Measurements from ENCODE around the gene PAK3.

The PAK3 gene

GRCh38 chrX:111133389-111133788 lies 37.4 kb downstream of the PAK3 start:
- DNase-seq, result no peak

- no peak for DNase-seq
Observed at GRCh38 chrX:111145878-111146277, 49.9 kb downstream of the PAK3 start.

DNA sequence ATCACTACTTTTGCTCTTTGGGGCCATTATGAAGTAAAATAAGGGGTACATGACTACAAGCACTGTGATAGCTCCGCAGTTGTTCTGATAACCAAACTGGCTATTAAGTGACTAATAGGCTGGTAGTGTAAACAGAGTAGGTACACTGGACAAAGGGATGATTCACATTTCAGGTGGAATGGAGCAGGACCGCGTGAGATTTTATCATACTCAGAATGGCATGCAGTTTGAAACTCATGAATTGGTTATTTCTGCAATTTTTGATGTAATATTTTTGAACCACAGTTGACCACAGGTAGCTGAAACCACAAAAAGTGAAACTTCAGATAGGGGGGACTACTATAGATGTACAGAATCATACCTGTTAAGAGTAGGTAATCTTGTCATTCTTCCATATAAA lies 55.8 kb downstream of the PAK3 start:
- DNase-seq, result no peak

GRCh38 chrX:111159232-111159631 lies 63.2 kb downstream of the PAK3 start:
- DNase-seq, result no peak

- no peak for DNase-seq
Observed at GRCh38 chrX:111164728-111165127, 68.7 kb downstream of the PAK3 start.

- no peak for DNase-seq
Observed at GRCh38 chrX:111165902-111166301, 69.9 kb downstream of the PAK3 start.

DNA sequence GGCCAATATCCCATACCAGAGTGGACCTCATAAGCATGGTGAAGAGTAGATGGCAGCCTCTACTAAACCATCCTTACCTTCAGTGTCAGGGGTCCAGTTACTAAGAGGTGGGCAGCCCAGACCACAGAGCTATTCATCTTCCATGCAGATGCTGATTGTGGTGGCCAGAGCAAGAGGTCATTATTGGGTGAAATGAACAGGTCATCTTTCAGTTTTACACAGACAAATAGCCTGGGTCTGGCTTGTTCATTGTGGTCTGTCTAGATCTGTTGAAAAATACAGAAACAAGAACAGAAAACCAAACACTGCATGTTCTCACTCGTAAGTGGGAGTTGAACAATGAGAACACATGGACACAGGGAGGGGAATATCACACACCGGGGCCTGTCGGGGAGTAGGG lies 71.3 kb downstream of the PAK3 start:
- no peak for DNase-seq

- no peak for DNase-seq
Observed at GRCh38 chrX:111168314-111168713, 72.3 kb downstream of the PAK3 start.

DNA sequence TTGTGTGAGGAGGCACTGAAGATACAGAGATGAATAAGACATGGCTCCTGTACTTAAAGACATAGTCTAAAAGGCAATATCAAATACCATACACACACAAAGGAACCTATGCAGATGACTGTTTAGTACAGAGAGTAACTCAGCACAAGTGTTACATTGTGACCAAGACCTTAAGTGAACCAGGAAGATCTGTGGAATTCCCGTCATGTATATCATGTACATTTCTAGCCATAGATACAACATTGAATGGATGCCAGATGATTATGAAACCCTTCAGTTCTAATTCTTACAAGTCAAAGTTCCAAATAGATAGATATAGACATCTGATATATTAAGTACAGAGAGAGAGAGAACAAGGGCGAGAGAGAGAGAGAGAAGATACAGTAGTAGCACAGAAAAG lies 73.2 kb downstream of the PAK3 start:
- DNase-seq, result no peak

- DNase-seq, result no peak
Observed at GRCh38 chrX:111170017-111170416, 74.0 kb downstream of the PAK3 start.

DNA sequence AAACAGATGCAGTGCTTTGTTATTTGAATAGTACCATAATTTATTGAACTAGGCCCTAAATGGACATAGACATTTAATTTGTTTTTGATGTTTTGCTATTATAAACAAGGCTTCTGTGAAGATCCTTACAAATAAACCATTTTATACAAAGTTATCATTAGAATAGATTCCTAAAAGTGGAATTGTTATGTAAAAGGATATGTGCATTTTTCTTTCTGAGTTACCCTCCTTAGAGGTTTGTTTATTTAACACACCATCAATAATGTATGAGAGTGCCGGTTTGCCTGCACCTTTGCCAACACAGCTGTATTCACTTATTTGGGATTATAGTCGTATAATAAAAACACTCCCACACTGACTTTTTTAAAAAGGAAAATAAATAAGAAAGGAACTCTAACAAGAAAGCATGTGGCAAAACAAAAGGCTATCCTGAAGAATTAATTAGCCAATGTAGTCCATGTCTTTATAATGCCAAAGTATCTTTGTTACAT lies 84.8 kb downstream of the PAK3 start:
- DNase-seq, result no peak

- DNase-seq, result no peak
Observed at GRCh38 chrX:111181951-111182350, 86.0 kb downstream of the PAK3 start.

DNA sequence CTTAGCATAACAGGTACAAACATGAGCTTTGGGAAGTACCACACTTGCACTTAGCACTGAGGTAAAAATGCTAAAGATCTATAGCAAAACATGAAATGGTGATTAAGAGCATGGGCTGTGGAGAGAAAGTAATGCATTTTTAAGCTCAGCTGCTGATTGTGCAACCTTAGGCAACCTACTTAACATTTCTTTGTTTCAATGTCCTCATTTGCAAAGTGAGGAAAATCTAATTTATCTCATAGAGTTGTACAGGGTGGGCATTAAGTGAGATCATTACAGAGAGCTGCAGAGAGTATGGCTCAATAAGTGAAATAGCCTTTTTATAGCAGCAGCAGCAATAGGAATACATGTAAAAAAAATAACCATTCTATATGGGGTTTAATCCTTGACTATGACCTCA lies 87.0 kb downstream of the PAK3 start:
- DNase-seq, result no peak

DNA sequence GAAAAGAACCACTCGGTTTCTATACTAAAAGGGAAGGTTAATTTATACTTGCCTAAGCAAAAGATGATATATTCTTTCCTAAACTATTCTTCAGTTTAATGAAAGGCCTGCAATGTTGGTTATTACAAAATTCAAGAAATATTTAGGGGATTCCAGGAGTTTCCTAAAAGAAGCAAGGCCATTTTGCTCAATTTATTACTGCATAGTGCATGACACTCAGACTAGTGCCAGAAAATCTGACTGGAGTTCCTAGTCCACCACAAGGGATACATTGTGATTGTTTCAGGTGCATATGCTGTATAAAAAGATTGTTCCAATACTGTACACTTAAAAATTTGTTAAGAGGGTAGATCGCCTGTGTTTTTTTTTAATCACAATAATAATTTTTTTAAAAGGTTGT lies 95.6 kb downstream of the PAK3 start:
- no peak for DNase-seq

- no peak for DNase-seq
Observed at GRCh38 chrX:111199505-111199904, 103.5 kb downstream of the PAK3 start.

- DNase-seq, result no peak
Observed at GRCh38 chrX:111200327-111200726, 104.3 kb downstream of the PAK3 start.

DNA sequence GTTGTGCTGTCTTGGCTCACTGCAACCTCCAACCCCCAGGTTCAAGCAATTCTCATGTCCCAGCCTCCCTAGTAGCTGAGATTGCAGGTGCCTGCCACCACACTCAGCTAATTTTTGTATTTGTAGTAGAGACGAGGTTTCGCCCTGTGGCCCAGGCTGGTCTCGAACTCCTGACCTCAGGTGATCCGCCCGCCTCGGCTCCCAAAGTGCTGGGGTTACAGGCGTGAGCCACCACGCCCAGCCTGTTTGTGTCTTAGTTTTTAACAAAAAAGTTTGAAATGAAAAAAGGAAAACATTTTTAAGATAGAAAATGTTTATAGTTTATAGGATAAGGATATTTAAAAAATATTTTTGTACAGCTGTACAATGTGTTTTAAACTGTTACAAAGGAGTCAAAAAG lies 111.9 kb downstream of the PAK3 start:
- no peak for DNase-seq

DNA sequence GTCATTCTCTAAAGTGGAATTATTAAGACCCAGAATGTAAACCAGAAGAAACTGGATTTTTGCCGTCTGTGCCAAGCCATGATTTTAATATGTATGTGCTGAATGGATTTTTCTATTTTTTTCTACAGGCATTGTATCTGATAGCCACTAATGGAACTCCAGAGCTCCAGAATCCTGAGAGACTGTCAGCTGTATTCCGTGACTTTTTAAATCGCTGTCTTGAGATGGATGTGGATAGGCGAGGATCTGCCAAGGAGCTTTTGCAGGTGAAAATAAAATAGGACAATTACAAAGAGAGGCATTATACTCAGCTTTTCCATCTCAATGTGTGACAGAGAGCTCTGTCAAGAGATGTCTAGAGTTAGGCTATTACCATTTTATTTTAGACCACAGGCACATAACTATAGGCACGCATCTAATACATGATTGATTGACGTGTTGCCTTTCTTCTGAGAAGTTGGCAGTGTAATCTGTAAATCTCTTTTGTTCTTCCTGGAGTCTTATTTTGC lies 120.4 kb downstream of the PAK3 start:
- no peak for DNase-seq

DNA sequence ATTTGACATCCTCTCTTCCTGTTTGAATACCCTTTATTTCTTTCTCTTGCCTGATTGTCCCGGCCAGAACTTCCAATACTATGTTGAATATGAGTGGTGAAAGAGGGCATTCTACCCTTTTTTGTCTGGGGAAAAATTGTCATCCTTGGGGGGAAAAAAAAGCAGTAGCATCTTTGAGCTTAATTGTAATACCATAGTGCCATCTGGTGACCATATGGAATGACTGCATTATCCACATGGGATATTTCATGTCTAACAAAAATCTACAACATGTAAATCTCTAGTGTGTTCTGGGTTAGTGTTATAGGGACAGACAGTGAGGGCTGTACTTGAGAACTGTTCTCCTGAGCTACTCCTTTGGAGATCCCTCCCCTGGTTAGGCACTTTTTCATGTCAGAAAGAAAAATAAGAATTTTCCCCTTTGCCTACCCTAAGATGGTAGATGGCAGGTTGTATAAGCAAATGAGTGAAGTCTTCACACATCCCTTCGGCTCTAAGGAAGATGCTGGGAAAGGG lies 148.3 kb downstream of the PAK3 start:
- DNase-seq, result no peak

GRCh38 chrX:111254896-111255693 lies 159.1 kb downstream of the PAK3 start:
- no peak for DNase-seq

GRCh38 chrX:111257733-111258132 lies 161.7 kb downstream of the PAK3 start:
- no peak for DNase-seq

- no peak for DNase-seq
Observed at GRCh38 chrX:111259559-111259958, 163.6 kb downstream of the PAK3 start.

- DNase-seq, result no peak
Observed at GRCh38 chrX:111260451-111260850, 164.5 kb downstream of the PAK3 start.

GRCh38 chrX:111262086-111262485 lies 166.1 kb downstream of the PAK3 start:
- no peak for DNase-seq

DNA sequence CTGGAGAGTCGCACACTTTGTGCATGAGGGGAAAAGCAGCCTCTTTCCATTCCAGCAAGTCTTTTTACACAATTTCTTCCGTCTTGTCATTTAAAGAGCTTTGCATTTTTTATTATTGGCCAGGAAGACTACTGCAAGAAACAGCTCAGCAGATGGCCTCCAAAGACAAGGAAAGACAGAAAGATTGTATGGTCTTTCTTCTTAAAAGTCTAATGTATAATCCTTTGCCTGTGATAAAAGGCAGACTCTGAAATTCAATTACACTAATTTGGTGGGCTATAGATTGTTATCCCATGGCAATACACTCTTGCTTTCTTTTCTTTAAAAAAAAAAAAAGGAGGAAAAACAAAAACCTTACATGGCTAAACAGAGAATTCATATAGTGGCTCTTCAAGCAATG lies 168.4 kb downstream of the PAK3 start:
- DNase-seq, result no peak
